Measurements from ENCODE around the gene USE1. TPM values are rescaled to one million over a fixed set of nuclear protein-coding genes. Genes with fewer than 3 reads are reported as not detected.
A peak's percentile ranks its signal among the peaks of the same experiment; 100 is the strongest.

USE1 gene
- total and polyA plus RNA-seq, 9 of the 15 experiments (the other 6 are each of a cell fraction or from before 2014, with no cell fraction given): 17.3 to 52.4 (median 34.0) TPM

- no peak for TF ChIP-seq ZNF584 (CRISPR knock-in tag; IDR thresholded peaks at IDR 0.05; ENCODE audit: low read depth)
- no peak for TF ChIP-seq GABPA (tag; conservative IDR thresholded peaks at IDR 0.05; ENCODE audit: low read depth)
- TF ChIP-seq MYBL2 (IDR thresholded peaks at IDR 0.05; ENCODE audit: low read depth): no peak
- no peak for TF ChIP-seq MYBL2 (CRISPR knock-in tag; IDR thresholded peaks at IDR 0.05; ENCODE audit: borderline replicate concordance)
- no peak for TF ChIP-seq HLTF (IDR thresholded peaks at IDR 0.05)
- peak; percentile 73 for TF ChIP-seq TOE1 (IDR thresholded peaks at IDR 0.05; ENCODE audit: borderline replicate concordance)
- TF ChIP-seq TOE1 (CRISPR knock-in tag; IDR thresholded peaks at IDR 0.05; ENCODE audit: borderline replicate concordance, low read depth): no peak
- TF ChIP-seq ZBTB7A (IDR thresholded peaks at IDR 0.05; ENCODE audit: borderline replicate concordance, control insufficient read depth, low read depth, low read length): 0 out of 2 replicates have a peak, but pooled peaks have one; percentile 44
- TF ChIP-seq SAFB2 (IDR thresholded peaks at IDR 0.05; ENCODE audit: borderline replicate concordance, low read depth, low read length, severe bottlenecking): no peak
- no peak for TF ChIP-seq ZEB2 (IDR thresholded peaks at IDR 0.05)
- TF ChIP-seq ZNF445 (CRISPR knock-in tag; IDR thresholded peaks at IDR 0.05; ENCODE audit: low read depth): no peak
- TF ChIP-seq SNIP1 (IDR thresholded peaks at IDR 0.05; ENCODE audit: low read depth): no peak
- no peak for TF ChIP-seq NFIX (CRISPR knock-in tag; IDR thresholded peaks at IDR 0.05; ENCODE audit: low read depth)
- TF ChIP-seq HDAC3 (IDR thresholded peaks at IDR 0.05; ENCODE audit: borderline replicate concordance, partially characterized antibody): no peak
- TF ChIP-seq, protein P1, sequence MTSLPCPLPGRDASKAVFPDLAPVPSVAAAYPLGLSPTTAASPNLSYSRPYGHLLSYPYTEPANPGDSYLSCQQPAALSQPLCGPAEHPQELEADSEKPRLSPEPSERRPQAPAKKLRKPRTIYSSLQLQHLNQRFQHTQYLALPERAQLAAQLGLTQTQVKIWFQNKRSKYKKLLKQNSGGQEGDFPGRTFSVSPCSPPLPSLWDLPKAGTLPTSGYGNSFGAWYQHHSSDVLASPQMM (CRISPR knock-in tag; IDR thresholded peaks at IDR 0.05): no peak
- TF ChIP-seq, protein P2, sequence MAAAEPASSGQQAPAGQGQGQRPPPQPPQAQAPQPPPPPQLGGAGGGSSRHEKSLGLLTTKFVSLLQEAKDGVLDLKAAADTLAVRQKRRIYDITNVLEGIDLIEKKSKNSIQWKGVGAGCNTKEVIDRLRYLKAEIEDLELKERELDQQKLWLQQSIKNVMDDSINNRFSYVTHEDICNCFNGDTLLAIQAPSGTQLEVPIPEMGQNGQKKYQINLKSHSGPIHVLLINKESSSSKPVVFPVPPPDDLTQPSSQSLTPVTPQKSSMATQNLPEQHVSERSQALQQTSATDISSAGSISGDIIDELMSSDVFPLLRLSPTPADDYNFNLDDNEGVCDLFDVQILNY (CRISPR knock-in tag; IDR thresholded peaks at IDR 0.05): no peak
- TF ChIP-seq XRCC4 (IDR thresholded peaks at IDR 0.05; ENCODE audit: extremely low read depth, insufficient read depth, insufficient read length): no peak
- TF ChIP-seq NUFIP1 (IDR thresholded peaks at IDR 0.05; ENCODE audit: partially characterized antibody): no peak
- peak; percentile 85 for TF ChIP-seq RAD51 (IDR thresholded peaks at IDR 0.05; ENCODE audit: borderline replicate concordance, low read depth)
- no peak for TF ChIP-seq NR1H2 (CRISPR knock-in tag; IDR thresholded peaks at IDR 0.05)
Observed at GRCh38 chr19:17264641-17264979, 49.5 kb downstream of the USE1 start, which contains the start of gene USHBP1 (continued).

Data from K562 (cell line).